Limb (tissue), 2 donors: Measurements from ENCODE around the gene HELZ2.
"Not testable (repeated sequence)": the region's sequence is repeated elsewhere in the genome, so short reads cannot be mapped to it uniquely, and the experiment has no call there.

ENCODE experiments used
- DNase-seq, 2 donors: peaks; one replicate each; pipeline ENCODE4 v3.0.0-alpha.2; 2016; ENCODE audit errors: extremely low spot score in 2 of 2

Gene HELZ2, protein sequence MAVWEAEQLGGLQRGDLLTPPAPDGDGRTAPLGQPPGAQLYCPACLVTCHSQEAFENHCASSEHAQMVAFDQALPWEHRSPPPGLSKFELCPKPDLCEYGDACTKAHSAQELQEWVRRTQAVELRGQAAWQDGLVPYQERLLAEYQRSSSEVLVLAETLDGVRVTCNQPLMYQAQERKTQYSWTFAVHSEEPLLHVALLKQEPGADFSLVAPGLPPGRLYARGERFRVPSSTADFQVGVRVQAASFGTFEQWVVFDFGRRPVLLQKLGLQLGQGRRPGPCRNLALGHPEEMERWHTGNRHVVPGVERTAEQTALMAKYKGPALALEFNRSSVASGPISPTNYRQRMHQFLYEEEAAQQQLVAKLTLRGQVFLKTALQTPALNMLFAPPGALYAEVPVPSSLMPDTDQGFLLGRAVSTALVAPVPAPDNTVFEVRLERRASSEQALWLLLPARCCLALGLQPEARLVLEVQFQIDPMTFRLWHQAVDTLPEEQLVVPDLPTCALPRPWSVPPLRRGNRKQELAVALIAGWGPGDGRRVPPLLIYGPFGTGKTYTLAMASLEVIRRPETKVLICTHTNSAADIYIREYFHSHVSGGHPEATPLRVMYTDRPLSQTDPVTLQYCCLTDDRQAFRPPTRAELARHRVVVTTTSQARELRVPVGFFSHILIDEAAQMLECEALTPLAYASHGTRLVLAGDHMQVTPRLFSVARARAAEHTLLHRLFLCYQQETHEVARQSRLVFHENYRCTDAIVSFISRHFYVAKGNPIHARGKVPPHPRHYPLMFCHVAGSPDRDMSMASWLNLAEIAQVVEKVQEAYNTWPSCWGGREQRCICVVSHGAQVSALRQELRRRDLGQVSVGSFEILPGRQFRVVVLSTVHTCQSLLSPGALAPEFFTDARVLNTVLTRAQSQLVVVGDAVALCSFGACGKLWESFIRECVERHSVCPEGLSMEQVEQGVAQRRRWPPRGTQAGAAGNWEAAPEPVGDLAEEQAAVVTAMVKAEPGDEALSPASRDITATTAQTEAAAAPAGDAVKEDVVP (N-terminal part only)

DNA sequence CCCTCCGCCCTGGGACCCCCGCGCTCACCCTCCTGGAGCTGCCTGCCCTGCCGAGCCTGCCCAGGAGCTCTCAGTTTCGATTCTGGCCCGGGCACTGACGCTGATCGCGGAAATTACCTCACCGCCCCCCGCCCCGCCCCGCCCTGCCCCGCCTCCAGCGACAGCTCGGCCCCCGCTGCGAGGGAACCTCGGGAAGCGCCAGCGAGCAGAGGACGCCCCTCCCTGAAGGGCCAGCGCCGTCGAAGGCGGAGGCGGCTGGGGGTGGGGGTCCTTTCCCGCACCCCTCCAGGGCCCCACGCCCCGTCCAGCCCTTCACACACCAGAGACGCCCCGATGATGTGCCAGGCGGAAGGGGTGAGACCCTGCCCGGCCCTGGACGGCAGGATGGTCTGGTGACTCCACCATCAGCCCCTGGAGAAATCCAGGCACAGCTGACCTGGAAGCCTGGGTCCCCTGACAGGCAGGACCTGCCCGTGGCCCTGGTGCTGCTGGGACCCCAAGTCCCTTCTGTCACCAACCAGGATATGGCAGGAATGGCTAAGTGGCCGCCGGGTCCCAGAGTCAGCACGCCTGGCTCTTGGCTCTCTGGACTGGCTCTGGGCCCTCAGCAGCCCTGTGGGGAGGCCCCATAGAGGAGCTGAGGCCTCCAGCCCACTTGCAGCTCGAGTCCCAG, at the start of gene HELZ2:
HELZ2 (minus strand) TSS at position 84 of the 673 bp plus-strand sequence. CDS start 1,854 bp downstream, outside the sequence.
- peak; percentile 55 to 87 for DNase-seq

DNA sequence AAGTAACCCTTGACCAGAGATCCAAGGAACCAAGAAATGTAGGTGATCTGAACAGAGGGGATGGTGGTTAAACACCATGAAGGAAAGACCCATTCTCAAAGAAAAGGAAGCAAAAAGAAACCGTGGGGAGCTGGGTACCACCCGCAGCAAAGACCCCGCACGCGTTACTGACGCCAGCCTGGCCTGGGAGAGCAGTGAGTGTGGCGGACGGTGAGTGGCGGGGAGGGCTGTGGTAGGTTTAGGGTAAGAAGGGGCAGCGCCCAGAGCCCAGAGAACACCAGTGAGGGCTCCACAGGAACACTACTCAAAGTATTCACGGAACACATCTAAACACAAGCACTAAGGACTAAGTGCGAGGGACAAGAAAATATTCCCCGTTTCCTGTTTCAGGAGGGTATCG, 48.7 kb upstream of the HELZ2 start:
- no peak for DNase-seq

DNA sequence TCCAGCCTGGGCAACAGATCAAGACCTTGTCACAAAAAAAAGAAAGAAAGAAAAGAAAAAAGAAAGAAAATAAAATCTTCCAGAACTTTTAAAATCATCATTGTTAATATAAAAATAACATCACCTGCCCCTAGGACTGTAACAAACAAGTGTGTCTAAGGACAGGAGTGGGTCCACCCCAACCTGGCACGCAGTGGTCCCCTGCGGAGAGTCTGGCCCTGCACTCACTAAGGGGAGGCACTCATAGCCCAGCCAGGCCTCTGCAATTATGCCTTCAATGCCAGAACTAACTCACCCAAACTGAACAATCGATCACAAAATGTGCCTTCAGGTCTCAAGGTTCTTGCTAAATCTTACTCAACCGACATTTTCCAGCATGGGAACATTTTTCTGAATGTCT, 48.1 kb upstream of the HELZ2 start:
- DNase-seq: no peak

DNA sequence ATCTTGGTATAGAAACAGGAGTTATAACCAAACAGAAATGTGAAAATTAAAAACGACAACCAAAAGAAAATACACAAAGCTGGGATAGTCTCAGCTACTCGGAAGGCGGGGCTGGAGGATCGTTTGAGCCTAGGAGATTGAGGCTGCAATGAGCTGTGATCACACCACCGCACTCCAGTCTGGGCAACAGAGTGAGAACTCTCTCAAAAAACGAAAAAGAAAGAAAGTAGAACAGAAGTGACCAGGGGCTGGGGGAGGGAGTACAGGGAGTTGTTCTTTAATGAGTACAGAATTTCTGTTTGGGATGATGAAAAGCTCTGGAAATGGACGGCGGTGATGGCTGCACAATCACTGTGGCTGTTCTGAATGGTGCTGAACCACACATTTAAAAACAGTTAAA, 47.0 kb upstream of the HELZ2 start:
- DNase-seq: no peak

DNA sequence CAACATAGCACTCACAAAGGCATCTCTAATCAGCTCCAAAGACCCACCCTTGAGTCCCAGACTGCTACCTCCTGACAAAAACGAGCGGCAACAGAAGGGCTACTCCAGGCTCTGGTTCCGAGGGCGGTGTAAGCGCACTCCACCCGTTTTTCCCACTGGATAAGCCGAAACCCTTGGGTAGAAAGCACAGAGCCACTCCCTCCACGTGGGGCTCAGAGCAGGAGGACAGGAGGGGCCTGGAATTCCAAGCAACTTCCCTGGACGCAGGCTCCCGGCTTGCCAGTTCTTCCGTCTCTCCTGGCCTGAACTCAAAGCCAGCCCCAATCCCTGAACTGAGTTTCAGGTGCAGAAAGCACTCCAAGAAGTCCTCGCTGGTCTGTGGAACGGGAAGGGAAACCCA, 45.5 kb upstream of the HELZ2 start:
- DNase-seq: no peak

DNA sequence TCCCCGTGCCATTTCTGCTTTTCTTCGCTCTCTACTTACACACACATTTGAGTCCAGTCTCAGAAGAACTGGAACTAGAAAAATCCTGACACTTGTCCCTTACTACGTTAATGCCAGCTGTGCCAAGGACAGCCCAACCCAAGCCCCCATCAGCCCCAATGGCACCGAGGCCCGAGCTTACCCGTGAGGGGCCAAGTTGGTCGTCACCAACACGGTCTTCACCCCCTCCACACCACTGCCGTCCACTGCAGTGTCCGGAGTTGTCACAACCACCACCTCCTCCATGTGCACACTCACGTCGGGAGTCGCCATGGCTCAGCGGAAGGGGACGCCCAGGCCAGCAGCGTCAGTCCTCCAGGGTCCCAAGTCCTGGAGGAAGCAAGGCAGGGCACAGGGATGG, 45.0 kb upstream of the HELZ2 start:
- DNase-seq: no peak

DNA sequence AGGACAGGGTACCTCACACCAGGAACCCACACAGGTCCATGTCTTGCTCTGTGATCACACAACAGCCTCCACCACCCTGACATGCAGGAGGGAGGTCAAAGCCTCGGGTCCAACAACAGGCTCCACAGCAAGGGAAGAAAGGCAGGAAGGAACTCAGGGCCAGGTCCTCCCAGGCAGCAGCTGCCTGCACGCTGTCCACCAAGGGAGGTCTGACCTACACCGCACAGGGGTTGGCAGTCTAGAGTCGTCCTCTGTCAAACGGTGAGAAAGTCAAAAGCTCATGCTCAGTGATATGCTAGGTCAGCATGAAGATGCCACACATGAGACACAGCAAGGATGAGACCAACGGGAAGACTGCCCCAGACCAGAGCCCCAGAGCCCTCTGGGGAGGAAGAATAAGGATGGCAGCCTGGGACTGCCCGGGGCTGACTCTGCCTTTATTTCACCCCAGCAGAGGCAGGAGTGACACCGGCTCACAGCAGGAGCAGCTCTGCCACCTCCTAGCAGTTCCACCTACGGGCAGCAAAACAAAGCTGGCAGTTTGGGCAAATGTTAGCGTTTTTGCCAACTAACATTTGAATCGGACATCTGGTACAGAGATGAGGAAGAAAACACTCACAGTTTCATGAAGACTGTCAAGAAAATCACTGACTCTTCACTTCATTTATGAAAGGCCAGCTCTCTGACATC, 44.4 kb upstream of the HELZ2 start:
- no peak for DNase-seq

DNA sequence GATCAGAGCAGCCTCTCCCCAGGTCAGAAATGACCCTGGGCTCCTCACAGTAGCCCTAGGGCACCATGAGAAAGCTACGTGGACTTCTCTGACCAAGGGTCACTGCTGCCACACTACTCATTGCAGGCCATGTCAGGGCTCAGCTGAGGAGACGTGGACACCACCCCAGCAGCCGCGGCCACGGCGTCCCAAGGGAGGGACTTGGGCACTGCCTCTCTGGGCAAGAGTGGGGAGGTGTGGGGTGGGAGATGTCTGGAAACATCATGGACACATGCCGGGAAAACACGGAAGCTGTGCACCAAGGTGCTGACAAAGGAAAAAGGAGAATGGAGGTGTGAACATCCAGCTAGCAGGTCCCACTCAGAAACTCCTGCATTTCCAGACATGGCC, 43.8 kb upstream of the HELZ2 start:
- DNase-seq: no peak

DNA sequence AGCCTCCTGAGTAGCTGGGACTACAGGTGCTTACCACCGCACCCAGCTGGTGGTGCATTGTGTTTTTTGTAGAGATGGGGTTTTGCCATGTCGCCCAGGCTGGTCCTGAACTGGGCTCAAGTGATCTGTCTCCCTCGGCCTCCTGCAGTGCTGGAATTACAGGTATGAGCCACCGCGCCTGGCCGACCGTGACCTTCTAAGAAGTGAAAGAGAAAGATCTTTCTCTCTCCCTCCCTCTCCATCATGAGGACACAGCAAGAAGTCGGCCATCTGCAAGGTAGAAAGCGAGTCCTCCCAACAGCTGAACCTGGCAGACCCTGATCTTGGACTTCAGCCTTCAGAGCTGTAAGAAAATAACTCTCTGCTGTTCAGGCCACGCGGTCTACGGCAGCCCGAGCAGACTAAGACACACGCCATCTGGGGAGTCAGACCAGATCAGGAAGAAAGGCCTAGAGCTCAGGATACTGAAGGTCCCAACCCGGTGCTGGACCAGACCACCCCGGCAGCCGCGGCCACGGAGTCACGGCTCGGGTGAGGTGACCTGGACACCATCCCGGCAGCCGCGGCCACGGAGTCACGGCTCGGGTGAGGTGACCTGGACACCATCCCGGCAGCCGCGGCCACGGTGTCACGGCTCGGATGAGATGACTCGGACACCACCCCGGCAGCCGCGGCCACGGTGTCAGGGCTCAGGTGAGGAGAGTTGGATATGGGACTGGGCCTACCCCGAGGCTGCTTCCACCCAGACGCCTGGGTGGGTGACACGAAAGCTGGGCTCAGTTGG, 43.2 kb upstream of the HELZ2 start:
- DNase-seq: no peak

DNA sequence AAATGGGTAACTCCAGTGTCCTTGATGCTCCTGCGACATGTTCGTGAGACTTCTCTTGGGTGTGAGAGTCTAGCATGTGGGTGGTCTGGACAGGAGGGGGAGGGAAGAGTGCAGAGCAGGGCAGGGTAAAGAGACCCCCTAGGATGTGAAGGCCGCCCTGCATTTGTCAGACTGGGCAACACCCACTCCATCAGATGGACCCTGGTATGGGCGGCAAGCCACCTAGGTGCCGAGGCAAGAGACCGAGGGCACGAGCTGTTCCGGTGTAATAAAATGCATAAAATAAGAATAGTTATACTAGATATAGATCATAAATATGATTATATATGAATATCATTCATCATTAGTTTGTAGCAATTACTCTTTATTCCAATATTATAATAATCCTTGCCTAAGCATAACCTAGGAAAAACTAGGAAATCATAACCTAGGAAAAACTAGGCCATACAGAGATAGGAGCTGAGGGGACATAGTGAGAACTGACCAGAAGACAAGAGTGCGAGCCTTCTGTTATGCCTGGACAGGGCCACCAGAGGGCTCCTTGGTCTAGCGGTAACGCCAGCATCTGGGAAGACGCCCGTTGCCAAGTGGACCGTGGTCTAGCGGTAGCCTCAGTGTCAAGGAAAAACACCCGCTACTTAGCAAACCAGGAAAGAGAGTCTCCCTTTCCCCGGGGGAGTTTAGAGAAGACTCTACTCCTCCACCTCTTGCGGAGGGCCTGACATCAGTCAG, 40.0 kb upstream of the HELZ2 start:
- not testable (repeated sequence) for DNase-seq

DNA sequence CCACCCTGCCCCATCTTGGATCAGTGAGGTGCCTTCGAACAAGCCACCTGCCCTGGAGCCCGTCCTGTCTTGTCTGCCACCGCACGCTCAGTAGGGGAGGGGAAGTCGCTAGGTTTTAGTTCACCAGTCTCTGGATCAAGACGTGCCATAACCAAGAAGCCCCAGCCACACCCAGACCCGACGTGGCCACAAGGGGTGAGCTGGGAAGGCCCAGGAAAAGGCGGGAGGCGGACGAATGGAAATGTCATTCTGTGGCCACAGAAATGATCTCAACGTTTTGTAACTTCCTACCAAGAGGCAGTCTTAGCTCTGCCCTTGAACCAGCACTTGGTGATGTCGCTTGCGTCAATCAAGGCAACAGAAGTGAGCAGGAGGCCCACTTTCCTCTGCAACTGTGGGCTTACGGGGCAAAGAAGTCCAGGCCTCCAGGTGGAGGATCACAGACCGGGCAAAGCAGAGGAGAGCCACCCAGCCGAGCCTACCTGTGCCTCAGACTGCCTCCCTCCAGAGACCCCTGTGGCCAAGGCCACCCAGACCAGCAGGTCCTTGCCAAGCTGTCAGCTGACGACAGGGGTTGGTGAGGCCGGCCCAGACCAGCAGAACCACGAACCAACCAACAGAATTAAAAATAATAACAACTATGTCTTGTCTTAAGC, 38.4 kb upstream of the HELZ2 start:
- no peak for DNase-seq

DNA sequence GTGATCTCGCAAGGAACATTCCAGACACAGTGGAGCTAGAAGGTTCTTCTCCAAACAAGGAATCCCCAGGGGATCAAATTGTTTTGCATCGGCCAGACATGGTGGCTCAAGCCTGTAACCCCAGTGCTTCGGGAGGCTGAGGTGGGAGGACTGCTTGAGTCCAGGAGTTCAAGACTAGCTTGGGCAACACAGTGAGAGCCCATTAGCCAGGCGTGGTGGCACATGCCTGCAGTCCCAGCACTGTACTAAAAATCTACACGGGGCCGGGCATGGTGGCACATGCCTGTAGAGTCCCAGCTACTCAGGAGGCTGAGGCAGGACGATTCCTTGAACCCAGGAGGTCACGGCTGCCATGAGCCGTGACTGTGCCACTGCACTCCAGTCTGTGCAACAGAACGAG, 37.6 kb upstream of the HELZ2 start:
- DNase-seq: no peak

DNA sequence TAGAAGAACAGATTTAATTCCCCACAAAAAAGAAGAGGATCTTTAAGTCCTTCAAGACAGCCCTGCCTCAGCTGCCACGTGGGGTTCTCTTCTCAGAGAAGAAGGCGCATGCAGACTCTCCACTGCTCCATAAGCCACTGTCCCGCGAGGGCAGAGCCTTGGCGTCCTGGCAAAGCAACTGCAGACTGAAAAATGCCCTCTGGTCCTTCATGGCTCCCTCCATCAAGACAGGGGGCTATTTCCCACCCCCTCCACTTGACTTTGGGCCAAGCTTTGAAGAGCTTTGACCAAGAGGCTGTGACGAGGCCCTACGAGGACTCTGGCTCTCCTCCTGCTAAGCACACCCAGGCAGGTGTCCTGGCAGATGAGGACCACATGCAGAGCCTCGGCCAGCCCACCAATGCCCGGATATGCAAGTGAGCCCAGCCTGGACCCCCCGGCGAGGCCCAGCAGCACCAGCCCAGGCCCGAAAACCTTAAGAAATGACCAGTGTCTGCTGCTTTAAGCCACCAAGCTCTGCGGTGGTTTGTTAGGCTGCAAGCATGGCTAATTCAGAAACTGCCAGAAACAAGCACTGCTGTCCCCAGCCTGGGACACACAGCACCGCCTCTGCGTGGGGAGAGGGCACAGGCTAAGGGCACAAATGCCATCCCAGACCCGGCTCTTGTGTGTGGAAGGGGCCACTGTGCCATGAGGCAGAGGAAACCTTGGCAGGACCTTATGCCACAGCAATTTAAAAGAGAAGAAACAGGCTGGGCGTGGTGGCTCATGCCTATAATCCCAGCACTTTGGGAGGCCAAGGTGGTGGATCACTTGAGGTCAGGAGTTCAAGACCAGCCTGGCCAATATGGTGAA, 36.8 kb upstream of the HELZ2 start:
- DNase-seq: no peak

DNA sequence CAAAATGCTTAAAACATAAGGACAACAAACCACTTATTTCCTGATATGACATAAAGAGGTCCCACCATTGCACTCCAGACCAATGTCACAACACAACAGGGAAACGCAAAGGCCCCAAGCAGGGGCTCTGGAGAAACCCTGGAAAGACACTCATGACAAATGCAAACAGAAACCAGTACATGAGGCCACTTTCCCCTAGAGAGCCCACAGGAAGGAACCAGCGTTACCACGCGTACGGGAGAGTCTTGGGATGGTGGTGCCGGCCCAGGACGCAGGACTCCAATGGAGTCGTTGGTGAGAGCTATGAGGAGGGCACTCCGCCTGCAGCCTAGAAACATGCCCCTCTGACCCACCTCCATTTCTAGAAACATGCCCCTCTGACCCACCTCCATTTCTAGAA, 32.6 kb upstream of the HELZ2 start:
- DNase-seq: no peak

DNA sequence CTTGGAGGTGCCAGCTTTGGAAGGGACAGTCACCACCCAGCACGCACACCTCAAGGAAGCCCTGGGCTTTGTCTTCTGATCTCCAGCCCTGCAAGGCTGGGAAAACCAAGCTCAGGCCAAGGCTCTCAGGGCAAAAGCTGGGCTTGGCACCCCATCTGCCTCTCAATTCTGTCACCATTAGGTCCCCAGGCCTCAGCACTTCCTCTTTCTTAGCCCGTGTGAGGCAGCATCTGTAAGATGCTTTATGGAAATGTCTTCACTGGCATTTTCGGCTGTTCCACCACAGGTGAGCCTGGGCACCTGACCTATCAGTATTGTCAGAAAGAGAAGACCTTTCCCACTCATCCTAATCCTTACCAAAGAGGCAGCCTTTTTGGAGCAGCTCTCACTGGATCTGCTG, 28.3 kb upstream of the HELZ2 start:
- DNase-seq: no peak

DNA sequence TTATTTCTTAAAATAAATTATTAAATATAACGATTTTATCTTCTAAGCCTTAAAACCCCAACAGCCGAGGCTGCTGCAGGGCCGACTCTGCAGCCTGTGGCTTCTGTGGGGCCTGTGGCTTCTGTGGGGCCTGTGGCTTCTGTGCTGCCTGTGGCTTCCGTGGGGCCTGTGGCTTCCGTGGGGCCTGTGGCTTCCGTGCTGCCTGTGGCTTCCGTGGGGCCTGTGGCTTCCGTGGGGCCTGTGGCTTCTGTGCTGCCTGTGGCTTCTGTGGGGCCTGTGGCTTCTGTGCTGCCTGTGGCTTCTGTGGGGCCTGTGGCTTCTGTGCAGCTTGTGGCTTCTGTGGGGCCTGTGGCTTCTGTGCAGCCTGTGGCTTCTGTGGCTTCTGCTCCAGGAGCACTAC, 27.6 kb upstream of the HELZ2 start:
- DNase-seq: not testable (repeated sequence)

DNA sequence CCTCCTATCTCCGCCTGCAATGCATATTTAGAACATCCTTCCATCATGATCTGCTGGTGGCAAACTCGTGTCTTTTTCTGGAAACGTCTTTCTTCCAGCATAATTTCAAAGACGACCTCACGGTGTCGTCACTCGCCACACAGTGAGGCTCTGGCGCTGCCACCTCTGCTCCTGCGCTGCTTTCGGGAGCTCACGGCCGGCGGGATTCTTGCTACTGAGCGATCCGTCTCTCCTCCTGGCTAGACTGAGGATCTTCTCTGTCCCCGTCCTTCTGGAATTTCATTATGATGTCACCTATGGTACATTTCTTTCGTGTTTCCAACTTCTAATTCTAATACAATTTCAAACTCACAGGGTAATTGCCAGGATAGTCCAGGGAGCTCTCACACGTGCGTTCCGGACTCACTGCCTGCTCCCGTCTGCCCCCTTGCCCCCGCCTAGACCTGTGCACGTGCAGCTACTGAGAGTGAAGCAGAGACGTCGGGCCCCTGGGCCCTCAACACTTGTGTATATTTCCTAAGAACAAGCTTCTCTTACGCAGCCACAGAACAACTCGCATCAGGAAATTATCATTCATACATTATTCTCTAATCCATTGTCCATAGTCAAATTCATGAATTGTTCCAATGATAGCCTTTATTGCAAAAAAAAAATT, 25.5 kb upstream of the HELZ2 start:
- DNase-seq: no peak
